GM18517 (cell line): ENCODE measurements around the gene CYP51A1.
"Not testable (repeated sequence)": the region's sequence is repeated elsewhere in the genome, so short reads cannot be mapped to it uniquely, and the experiment has no call there.

ENCODE experiments used
- ATAC-seq: cut with Tn5 transposase; IDR thresholded peaks from one replicate; pipeline ENCODE4 v1.9.1; 2021; ENCODE audit warnings: mild to moderate bottlenecking, moderate library complexity; ENCODE audit not compliant: unreplicated experiment

The CYP51A1 gene

GRCh38 chr7:92131764-92132330 lies 2.4 kb downstream of the CYP51A1 start:
- ATAC-seq: no peak

DNA sequence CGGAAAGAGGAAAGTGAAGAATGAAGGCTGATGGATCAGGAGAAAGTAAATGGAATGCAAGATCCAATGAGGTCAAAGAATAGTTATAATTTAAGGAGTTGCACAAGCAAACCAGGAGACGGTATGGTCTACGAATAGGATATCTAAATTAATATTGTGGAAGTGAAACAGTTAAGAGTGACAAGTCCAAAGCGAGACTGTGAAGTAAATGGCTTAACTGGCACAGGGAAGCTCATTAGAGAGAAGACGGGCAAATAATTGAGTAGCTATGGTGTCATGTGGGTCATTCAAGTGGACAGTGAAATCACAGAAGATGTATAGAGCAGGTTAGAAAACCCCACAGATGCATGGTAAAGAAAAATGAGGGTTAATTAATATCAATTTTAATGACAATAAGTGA lies 3.2 kb downstream of the CYP51A1 start:
- ATAC-seq: no peak

- no peak for ATAC-seq
Observed at GRCh38 chr7:92121681-92122080, 12.6 kb downstream of the CYP51A1 start.

GRCh38 chr7:92119213-92119759 lies 15.0 kb downstream of the CYP51A1 start:
- no peak for ATAC-seq

DNA sequence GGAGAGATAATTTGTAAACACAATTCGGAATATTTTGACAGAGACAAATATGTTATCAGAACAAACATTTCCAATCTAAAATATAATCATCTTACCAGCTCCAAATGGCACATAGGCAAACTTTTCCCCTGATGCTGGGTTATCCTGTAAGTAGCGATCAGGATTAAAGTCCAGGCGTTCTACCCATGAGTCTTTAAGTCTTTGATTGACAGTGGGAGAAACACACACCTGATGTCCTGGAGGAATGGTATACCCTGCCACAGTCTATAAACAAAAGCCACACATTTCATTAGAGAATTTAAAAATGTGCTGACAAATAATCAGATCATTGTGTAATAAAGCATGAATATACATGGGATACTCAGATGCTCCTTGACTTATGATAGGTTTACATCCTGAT lies 17.3 kb downstream of the CYP51A1 start:
- ATAC-seq: no peak

GRCh38 chr7:92115821-92116220 lies 18.5 kb downstream of the CYP51A1 start:
- no peak for ATAC-seq

- ATAC-seq: no peak
Observed at GRCh38 chr7:92110857-92111256, 23.4 kb downstream of the CYP51A1 start.

DNA sequence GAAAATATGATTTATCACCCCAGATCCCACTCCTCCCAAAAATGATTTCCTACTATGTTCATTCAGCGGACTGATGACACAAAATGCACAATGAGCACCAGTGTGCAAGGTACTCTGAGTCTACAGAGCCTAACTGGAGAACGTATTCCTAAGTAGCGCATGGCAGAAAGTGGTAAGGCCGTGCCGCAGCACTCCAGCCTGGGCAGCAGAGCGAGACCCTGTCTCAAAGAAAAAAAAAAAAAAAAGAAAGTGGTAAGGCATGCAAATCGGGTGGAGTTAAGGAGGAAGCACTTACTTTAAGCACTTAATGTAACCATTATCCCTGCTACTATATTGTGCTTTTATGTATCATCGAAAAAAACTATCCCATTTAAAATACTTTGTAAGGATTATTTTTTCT lies 25.5 kb downstream of the CYP51A1 start:
- no peak for ATAC-seq

DNA sequence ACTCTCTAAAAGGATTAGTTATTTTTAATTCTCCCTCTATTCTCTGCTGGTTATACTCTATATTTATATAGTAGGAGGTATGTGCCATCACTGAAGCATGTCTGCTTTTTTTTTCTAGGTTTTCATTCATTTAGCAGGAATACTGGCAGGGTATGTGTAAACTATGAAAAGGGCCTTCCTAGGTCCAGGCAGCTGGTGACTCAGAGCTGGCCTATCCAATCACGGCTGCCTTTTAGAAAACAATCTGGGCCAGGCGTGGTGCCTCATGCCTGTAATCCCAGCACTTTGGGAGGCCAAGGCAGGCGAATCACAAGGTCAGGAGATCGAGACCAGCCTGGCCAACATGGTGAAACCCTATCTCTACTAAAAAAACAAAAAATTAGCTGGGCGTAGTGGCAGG lies 31.4 kb downstream of the CYP51A1 start:
- not testable (repeated sequence) for ATAC-seq

- no peak for ATAC-seq
Observed at GRCh38 chr7:92100534-92100933, 33.7 kb downstream of the CYP51A1 start.

GRCh38 chr7:92095380-92095779 lies 38.9 kb downstream of the CYP51A1 start:
- ATAC-seq: no peak

- no peak for ATAC-seq
Observed at GRCh38 chr7:92092210-92092609, 42.1 kb downstream of the CYP51A1 start.

DNA sequence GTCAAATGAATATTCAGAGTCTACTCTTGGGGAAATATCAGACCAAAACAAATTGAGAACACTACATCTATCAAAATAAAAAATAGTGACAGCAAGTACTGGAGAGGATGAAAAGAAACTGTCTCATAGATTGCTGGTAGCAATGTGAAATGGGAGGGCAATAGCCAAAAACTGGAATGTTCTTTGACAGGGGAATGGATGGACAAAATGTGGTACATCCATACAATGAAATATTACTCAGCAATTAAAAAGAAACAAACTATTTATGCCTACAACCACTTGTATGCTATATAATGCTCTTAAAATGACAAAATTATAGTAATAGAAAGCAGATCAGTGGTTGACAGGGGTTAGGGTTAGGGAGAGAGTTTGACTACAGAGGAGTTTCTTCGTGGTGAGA lies 46.0 kb downstream of the CYP51A1 start:
- no peak for ATAC-seq

GRCh38 chr7:92083922-92084321 lies 50.4 kb downstream of the CYP51A1 start:
- not testable (repeated sequence) for ATAC-seq

DNA sequence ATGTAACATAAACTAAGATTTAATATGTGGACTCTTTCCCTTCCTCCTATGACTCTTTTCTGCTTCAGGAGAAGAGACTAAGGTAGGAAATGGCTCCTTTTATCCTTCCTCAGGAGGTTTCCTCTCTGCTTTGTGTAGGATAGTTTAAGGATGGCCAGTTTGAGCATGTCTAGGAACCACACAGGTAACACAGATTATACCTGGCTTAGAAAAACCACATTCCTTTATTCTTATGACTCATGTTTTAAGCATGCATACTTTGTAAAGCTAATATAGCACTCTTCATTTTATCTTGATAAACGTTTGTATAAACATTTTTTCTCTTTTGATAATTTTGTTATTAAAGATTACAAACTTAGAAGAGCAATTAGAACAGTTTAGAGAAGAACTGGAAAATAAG lies 57.8 kb downstream of the CYP51A1 start:
- ATAC-seq: no peak

DNA sequence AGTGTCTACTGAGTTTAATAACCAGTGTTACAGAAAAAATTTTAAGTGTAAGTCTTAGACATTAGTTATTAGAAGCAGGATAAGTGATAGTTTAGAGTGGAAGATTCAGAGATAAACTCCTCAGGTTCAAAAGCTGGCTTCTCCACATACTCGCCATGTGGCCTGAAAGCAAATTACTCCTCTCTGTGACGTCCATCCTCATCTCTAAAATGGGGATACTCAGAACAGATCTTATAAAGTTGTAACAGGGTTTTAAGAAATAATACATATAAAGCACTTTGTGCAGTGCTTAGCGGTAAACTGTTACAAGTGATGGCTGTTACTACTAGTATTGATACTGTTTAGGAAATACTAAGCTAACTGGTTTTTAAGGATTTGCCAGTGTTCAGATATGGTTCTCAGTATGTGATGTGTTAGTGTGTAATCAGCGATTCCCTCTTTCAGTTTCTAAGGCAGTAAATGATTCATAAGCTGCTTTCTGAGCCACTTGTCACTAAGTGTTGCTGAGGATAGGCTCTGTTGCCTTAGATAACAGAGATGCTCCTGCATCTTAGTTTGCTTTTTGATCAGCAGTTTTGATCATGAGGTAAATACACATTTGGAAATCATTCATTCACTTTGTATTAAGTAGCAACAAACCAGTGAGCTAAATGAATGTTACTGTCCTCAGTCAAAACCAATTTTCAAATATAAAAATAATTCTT lies 58.7 kb downstream of the CYP51A1 start:
- peak; percentile 88 for ATAC-seq

GRCh38 chr7:92072708-92073107 lies 61.6 kb downstream of the CYP51A1 start:
- ATAC-seq: no peak

DNA sequence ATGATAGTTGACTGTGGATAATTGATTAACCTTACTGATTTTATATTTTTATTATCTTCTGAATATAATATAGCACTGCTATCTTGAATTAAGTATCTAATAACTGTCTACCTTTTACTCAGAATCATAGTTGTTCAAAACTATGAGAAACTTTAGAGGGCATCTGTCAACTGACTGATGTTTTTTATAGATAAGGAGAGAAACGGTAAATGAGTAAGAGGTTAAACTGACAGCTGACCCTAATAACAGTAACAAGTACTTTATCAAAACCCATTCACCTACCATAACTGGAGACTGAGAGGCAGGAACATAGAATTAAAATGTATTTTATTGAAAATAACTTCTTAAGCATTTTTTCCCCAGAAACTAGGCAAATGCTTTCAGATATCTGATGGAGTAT lies 62.2 kb downstream of the CYP51A1 start:
- ATAC-seq: no peak

- ATAC-seq: no peak
Observed at GRCh38 chr7:92071032-92071431, 63.2 kb downstream of the CYP51A1 start.

- no peak for ATAC-seq
Observed at GRCh38 chr7:92064438-92065029, 69.7 kb downstream of the CYP51A1 start.
